Stimulated activated naive CD4-positive, alpha-beta T cell treated with Interleukin-2 at 50 U/mL for 16 hours (primary cell): ENCODE data around the gene TMEM163.

Experiments
- DNase-seq: peaks from one replicate; lab custom pipeline; 2025; lab: John Stamatoyannopoulos, UW

The TMEM163 gene

GRCh38 chr2:134722728-134723127 is 3.9 kb upstream of the TMEM163 start:
- no peak for DNase-seq

- DNase-seq = no peak
Observed at GRCh38 chr2:134721596-134721995, 2.8 kb upstream of the TMEM163 start.

DNA sequence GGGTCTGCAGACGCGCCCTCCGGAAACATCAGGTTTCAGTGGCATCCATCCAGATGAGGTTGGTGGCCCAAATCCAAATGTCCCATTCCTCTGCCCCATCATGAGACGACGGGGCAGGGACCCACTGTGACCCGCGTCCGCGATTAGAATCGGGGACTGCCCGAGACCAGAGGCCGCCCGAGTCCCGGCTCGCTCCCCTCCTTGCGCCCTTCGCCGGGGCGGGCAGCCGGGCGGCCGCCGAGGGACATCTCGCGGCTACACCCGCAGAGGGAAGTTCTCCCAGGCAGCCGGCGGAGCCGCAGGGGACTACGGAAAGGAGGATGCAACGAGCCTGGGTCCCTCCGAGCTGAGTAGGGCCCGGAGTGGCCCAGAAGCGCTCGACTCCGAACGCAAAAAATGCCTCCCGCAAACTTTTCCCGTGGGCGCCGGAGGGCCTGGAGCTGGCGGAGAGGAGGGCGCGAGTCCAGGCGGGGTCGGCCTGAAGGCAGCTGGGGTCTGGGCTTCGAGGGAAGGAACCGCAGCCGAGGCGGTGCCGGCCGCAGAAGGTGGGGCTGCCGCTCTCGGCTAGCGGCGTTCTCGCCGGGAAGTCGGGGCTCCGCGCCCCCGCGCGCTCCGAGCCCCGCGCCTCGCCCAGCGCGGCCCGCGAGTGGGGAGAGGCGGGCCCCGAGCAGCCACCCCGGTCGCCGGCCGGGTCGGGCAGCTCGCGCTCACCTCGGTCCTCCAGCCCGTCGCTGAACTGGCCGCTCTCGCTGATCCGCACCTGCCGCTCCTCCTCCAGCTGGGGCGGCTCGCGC is 580 bp downstream of the TMEM163 start:
- no peak for DNase-seq

DNA sequence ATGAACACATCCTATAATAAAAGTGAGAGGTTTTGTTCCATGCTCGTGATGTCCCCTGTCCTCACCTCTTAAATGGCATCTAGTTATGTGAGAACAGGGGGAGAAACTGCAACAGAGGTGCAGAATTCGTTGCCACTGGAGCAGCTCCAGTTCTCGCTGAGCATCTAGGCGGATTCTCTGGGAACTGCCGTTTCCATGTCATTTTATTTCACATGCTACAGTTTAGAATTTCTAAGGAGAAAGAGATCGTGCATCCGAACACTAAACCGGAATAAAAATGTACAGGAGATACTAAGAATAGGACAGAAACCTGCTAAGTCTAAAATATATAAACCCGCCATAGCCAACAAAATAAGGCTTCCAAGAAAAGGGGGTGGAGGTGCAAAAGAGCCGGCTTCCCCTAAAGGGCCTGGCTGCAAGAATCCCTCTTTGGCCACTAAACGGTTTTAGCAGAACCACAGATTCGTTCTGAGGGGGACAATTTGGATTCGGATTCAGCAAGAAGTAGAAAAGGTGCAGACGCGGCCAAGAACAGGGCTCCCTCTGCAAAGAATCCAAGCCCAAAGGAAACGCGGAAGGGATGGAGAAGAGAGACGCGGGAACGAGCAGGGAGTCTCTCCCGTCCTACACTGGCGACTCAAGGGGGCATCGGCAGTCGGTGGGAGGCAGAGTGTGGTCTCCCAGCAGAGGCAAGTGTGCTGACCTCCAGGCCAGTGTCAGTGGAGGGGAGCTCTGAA is 1.3 kb downstream of the TMEM163 start:
- no peak for DNase-seq

- DNase-seq = no peak
Observed at GRCh38 chr2:134716721-134717243, 2.0 kb downstream of the TMEM163 start.

DNA sequence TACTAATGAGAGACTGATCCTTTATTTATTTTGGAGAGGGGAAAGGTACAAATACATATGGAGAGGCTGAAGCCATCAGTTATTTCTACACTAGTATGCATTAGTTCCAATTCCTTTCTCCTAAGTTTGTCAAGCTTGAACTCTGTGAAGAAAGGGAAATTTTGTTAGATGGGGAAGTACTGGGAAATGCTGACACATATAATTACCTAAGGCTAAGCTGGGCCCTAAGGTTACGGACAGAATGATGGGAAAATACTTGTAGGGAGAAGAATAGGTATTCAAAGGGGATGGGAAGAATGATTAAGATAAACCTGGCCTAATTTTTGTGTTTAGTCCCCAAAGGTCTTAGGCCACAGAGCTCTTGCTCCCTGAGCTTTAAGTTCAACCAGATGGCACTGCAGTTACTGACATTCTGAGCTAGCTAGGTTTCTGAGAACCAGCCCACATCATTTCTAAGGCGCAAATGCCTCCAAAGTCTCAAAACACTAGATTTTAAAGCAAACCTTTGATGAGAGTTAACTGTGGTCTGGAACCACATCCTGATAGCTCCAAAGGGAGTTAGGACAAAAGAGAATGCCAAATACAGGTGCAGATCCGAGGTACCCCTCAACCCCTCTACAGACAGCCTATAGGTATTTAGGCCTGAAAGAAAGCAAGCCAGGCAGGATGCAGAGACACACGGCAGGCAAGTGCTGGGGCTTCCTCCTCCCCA is 2.7 kb downstream of the TMEM163 start:
- DNase-seq = no peak

- no peak for DNase-seq
Observed at GRCh38 chr2:134714228-134714627, 4.6 kb downstream of the TMEM163 start.

- DNase-seq = no peak
Observed at GRCh38 chr2:134713606-134714005, 5.2 kb downstream of the TMEM163 start.

GRCh38 chr2:134713176-134713575 is 5.6 kb downstream of the TMEM163 start:
- DNase-seq = no peak

DNA sequence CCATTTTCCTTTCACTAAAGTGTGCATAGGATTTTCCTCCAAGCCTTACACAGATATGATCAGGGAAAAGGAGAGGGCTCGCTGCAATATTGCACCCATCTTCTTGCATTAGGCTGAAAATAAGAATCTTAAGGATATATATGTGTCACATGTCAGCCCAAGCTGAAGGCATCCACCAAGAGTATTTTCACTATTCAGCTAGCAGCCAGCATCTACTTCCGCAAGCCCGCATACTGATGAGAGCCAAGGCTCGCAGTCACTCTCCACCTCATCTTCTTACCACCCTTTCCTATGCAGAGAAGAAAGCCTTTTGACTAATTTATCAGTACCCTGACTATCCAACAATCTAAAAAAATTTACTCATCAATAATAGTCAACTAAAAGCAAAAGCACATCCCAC is 6.1 kb downstream of the TMEM163 start:
- DNase-seq = no peak

DNA sequence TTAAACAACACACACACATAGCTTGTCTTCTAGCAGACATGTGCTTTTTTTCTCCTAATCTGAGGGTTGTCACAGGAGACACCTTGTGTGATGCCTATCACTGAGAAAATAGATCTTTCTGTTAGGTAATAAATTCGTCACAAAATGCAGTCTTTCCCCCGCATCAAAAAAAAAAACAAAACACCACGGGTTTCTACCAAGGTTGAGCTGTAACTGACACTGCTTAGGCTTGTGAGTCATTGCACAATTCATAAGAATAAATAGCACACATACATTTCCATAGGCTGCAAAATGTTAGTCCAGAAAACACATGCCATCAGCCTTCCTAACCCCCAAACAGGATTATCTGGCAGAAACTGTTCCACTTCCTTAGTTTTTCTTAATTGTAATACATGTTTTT is 6.5 kb downstream of the TMEM163 start:
- DNase-seq = no peak

GRCh38 chr2:134711692-134712091 is 7.1 kb downstream of the TMEM163 start:
- DNase-seq = no peak

- DNase-seq = no peak
Observed at GRCh38 chr2:134707330-134707676, 11.5 kb downstream of the TMEM163 start.

DNA sequence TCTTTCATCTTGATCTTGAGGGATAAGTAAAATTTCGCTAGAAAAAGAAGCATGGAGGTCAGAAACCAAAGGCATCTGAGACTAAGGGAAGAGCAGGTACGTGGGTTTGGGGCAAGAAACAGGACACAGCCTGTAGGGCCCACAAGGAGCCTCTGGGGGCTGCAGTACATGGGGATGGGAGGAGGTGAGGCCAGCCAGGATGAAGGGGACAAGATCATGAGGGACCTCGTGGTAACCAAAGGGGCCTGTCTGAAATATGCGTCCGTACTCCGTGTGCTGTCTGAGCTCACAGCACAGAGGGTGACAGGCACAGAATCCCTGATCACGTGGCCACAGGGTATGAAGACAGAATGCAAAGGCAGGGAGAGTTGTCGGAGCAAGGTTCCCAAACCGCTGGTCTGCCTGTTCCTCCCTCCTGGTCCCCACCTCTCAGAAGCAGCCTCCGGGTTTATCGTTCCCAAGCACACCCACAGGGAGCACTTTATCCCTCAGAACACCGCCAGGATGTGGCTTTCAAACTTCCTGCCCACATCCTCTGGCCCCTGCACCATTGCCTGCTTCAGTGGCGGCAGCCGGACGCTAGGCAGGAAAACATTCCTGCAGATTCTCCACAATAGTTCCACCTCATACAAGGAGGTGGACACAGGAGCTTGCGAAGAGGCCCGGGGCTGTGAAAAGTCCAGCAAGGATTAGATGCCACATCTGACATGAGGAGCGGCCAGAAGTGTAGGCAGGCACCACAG is 12.0 kb downstream of the TMEM163 start:
- no peak for DNase-seq

- DNase-seq = no peak
Observed at GRCh38 chr2:134705861-134706586, 12.8 kb downstream of the TMEM163 start.

DNA sequence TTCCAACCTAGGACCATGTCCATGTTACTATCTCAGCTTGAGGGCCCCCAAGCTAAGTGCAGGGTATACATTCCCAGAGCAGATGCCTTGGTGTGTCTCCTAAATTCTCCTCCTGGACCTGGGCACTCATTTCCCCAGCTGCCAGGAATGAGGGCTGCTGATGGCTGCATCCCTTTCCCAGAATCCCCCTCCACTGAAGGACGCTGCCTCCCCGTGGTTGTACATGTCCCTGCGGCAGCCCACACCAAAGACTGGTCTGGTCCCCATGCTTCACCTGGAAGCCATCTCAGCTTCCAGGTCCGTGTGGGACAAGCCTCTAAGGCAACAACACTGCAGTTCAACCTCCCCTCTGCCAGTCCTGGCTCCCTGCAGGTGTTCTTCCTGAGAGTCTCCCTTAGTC is 14.6 kb downstream of the TMEM163 start:
- DNase-seq = no peak

GRCh38 chr2:134703426-134703825 is 15.4 kb downstream of the TMEM163 start:
- no peak for DNase-seq

- no peak for DNase-seq
Observed at GRCh38 chr2:134700730-134701129, 18.1 kb downstream of the TMEM163 start.

DNA sequence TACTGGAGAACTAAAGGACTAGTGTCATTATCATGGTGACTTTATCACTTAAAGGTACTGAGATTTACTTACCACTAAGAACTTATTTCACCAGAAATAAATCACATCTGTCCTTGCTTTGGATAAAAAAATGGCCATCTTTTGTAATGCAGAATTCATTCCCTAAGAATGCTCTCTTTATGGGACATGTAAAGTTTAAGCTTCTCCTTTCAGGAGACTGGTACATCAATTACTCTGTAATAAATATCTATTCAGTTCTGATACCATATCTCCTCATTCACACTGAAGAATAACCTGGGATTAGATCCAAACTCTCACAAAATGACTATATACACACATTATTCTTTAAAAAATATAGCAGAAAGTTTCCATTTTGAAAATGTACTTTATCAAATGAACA is 24.4 kb downstream of the TMEM163 start:
- DNase-seq = no peak

- no peak for DNase-seq
Observed at GRCh38 chr2:134693359-134694330, 25.2 kb downstream of the TMEM163 start.
